ENCODE results near the gene TUBA4A.
A peak's percentile ranks its signal among the peaks of the same experiment; 100 is the strongest.

The TUBA4A gene

DNA sequence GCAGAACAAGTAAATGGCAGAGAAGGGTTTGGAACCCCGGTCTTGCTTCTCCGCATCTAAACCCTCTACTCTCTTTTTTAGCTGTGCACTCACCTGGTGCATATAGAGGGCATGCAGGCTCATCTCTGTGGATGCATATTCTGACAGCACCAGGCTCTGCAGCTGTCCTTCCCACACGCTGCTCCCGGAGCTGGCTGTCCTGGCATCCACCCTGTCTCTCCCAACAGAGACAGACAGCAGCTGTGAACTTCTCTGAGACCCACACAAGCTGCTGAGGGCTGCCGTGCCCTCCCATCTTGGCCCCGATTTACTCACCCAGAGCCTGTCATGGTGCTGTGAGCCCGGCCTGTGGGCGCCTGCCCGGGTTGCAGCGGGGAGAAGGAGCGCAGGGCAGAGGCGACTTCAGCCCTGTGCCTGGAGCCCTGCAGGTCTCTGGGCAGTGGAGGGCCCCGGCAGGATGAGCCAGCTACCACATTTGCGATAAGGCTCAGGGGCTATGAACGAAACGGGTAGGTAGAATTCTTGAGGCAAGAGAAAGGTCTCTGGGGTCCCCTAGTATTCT is 31.7 kb downstream of the TUBA4A start:
- DNase-seq, result no peak
- no peaks in the 10 kb centered on the region for H3K9me3 ChIP-seq
- no peaks in the 10 kb centered on the region for H3K27me3 ChIP-seq
- no peak overlapping the region for H3K4me3 ChIP-seq (ENCODE audit: low read depth, low read length)
- H3K4me1 ChIP-seq, result peaks cover 5% of the 10 kb centered on the region
- TF ChIP-seq, protein P1, sequence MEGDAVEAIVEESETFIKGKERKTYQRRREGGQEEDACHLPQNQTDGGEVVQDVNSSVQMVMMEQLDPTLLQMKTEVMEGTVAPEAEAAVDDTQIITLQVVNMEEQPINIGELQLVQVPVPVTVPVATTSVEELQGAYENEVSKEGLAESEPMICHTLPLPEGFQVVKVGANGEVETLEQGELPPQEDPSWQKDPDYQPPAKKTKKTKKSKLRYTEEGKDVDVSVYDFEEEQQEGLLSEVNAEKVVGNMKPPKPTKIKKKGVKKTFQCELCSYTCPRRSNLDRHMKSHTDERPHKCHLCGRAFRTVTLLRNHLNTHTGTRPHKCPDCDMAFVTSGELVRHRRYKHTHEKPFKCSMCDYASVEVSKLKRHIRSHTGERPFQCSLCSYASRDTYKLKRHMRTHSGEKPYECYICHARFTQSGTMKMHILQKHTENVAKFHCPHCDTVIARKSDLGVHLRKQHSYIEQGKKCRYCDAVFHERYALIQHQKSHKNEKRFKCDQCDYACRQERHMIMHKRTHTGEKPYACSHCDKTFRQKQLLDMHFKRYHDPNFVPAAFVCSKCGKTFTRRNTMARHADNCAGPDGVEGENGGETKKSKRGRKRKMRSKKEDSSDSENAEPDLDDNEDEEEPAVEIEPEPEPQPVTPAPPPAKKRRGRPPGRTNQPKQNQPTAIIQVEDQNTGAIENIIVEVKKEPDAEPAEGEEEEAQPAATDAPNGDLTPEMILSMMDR (IDR thresholded peaks at IDR 0.05; ENCODE audit: low read depth, low read length), result no peak
- H3K36me3 ChIP-seq, result peaks cover 54% of the 10 kb centered on the region

DNA sequence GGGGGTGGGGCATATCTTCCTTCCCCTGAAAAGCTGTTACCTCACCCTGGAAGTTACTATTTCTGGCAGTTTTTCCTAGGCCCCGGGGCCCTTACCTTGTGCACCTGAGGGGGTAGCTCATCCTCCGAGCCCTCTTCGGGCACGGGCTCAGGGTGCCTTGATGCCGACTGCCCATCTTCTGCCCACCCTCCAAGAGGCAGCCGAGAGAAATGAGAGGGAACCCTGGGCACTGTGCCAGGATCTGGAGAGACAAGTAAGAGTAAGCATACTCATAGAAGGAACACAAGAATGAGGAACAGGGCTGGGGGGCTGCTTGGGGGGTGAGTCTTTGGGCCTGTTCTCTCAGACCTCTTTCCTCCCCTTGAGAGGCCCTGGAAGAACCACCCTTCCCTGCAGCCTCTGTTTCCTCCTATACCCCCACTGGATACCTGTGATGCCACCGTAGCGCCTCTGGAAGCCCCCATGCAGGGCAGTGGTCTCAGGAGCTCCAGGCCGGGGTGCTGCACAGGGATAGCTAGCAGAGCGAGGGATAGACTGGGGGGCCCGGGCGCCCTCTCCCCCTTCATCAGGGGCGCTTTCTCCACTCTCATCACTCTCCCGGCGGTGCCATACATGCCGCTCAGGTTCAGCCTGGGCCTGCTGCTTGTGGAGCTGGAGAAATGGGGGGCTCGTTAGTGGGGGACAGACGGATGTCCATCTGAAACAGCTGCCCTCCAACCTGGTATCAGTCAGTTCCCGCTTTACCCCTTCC is 32.9 kb downstream of the TUBA4A start:
- Histone ChIP-seq H3K4me1 (peaks cover 5% of the 10 kb centered on the region), H3K4me3 (ENCODE audit: low read depth, low read length) (no peak overlapping the region), H3K9me3 (no peaks in the 10 kb centered on the region), H3K36me3 (peaks cover 56% of the 10 kb centered on the region), H3K27me3 (no peaks in the 10 kb centered on the region)
- DNase-seq, result no peak
- TF ChIP-seq, protein P1 (IDR thresholded peaks at IDR 0.05; ENCODE audit: low read depth, low read length), result no peak

DNA sequence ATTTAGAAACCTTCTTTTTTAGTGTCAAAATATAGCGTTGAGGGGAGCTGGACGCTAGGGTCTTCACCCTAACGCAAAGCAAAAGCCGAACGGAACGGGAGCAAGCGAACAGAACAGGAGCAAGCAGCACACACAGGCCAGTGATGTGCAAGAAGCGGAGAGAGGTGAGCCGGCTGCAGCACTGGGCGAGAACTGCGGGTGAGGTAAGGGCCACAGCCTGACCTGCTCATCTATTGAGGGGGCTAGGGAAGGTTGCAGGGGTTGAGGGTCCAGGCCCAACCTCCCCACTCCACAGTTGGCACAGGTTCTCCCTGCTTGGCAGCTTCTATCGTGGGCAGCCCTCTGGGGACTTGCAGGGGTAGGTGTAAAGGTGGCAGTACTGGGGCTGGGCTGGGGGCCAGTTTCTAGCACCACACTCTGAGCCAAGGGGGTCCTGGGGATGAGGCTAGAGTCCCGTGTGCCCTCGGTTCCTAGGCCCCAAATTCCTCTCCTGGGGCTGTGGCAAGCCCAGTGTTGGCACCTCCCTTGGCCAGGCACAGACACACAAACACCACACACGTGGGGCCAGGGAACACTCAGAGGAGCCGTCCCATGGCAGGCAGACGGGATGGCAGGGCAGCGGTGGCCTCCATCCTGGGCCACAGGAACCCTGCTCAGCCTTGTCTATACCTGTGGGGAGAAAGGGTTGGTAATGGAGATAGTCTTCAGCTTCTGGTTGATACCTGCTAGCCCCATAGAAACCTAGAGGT is 33.8 kb downstream of the TUBA4A start:
- Histone ChIP-seq H3K27me3 (no peaks in the 10 kb centered on the region), H3K4me3 (ENCODE audit: low read depth, low read length) (no peak overlapping the region), H3K4me1 (peaks cover 5% of the 10 kb centered on the region), H3K9me3 (no peaks in the 10 kb centered on the region), H3K36me3 (peaks cover 58% of the 10 kb centered on the region)
- no peak for DNase-seq
- TF ChIP-seq, protein P1 (IDR thresholded peaks at IDR 0.05; ENCODE audit: low read depth, low read length), result no peak

DNA sequence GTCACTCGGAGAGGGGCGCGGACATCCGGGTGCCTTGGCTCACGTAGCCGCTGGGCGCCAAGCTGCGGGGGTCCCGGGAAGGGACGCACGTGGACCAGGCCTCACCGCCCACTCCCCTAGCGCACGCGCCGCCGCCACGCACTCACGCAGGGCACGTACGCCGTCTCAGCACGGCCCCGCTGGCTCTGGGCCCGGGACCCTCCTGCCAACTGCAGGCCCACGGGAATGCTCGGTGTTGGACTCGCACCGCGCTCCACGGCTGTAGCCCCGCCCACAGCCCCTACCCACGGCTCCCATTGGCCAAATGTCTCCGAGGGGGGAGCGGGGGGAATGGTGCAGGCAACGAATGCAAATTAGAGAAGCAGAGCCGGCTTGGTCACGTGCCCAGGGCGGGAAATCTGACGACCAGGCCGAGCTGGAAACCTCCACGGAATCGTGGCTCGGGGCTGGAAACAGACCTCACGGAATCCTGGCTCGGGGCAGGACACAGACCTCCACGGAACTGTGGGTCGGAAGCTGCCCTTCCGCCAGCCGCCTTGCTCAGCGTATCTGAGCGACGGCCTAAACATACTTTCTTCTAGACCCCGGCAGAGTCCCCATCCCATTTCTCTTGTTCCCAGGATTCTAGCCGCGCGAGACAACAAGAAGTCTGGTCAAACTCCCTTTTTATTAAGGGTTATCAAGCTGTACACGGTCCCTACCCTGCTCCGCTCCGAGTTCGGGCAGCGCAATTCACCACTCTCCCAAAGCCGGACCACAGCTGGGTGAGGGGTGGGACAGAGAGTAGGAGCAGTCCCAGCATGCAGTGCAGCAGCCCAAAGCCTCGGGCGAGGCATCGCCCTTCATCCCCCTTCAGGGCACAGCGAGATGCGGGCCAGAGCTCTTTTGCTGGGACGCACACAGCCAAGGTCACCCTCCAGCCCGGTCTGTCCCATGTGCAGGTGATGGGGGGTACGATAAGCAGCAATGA is 34.7 kb downstream of the TUBA4A start, which contains the start of gene ABCB6:
ABCB6 (minus strand) TSS at position 227 of the 970 bp plus-strand sequence. CDS start 285 bp downstream, outside the sequence.
- TF ChIP-seq, protein P1 (IDR thresholded peaks at IDR 0.05; ENCODE audit: low read depth, low read length), result no peak
- no peaks in the 10 kb centered on the region for H3K27me3 ChIP-seq
- peak within 1 kb of the TSS; percentile 85 for H3K4me3 ChIP-seq (ENCODE audit: low read depth, low read length)
- H3K9me3 ChIP-seq, result no peaks in the 10 kb centered on the region
- DNase-seq, result peak; percentile 100
- peaks cover 5% of the 10 kb centered on the region for H3K4me1 ChIP-seq
- H3K36me3 ChIP-seq, result peaks cover 59% of the 10 kb centered on the region

DNA sequence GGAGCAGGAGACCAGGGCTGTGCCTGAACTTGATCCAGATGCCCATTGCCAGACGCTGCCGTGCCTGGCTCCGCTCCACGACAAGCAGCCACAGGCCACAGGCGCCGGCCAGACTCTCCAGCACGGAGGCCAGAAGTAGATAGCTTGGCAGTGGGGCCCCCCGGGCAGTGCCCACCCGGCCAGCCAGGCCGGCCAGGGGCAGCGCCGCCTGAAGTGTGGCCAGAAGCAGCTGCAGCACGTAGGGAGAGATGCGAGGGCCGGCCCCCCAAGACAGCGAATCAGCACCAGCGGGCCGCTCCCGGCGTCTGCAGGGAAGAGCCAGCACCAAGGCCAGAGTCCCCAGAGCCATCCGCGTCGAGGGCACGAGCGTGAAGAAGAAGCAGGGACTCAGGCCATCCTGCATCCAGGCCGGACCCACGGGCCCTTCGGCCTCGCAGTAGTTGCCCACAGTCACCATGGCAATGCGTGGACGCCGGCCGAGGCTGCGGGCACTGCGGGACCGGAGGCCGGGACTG is 35.4 kb downstream of the TUBA4A start:
- H3K27me3 ChIP-seq, result no peaks in the 10 kb centered on the region
- peak overlapping the region; percentile 85 for H3K4me3 ChIP-seq (ENCODE audit: low read depth, low read length)
- no peaks in the 10 kb centered on the region for H3K9me3 ChIP-seq
- DNase-seq, result peak; percentile 85
- peaks cover 59% of the 10 kb centered on the region for H3K36me3 ChIP-seq
- TF ChIP-seq, protein P1 (IDR thresholded peaks at IDR 0.05; ENCODE audit: low read depth, low read length), result no peak
- H3K4me1 ChIP-seq, result peaks cover 5% of the 10 kb centered on the region

Data from BE2C (cell line).